ENCODE results near the gene KIAA0319L.
"Not testable (repeated sequence)": the region's sequence is repeated elsewhere in the genome, so short reads cannot be mapped to it uniquely, and the experiment has no call there.

Gene KIAA0319L

GRCh38 chr1:35477870-35478269, 79.3 kb downstream of the KIAA0319L start:
- DNase-seq: no peak

GRCh38 chr1:35475856-35476674, 81.1 kb downstream of the KIAA0319L start:
- no peak for DNase-seq

GRCh38 chr1:35475356-35475755, 81.8 kb downstream of the KIAA0319L start:
- DNase-seq: no peak

GRCh38 chr1:35473216-35473615, 84.0 kb downstream of the KIAA0319L start:
- DNase-seq: not testable (repeated sequence)

- no peak for DNase-seq
Observed at GRCh38 chr1:35470977-35471613, 86.1 kb downstream of the KIAA0319L start.

- no peak for DNase-seq
Observed at GRCh38 chr1:35466120-35466519, 91.1 kb downstream of the KIAA0319L start.

GRCh38 chr1:35463749-35464148, 93.5 kb downstream of the KIAA0319L start:
- DNase-seq: not testable (repeated sequence)

- no peak for DNase-seq
Observed at GRCh38 chr1:35463232-35463631, 94.0 kb downstream of the KIAA0319L start.

GRCh38 chr1:35461966-35462651, 95.1 kb downstream of the KIAA0319L start:
- DNase-seq: no peak

GRCh38 chr1:35460796-35461195, 96.4 kb downstream of the KIAA0319L start:
- no peak for DNase-seq

GRCh38 chr1:35454616-35455015, 102.6 kb downstream of the KIAA0319L start:
- DNase-seq: no peak

- DNase-seq: no peak
Observed at GRCh38 chr1:35454176-35454575, 103.0 kb downstream of the KIAA0319L start.

GRCh38 chr1:35453031-35453430, 104.2 kb downstream of the KIAA0319L start:
- DNase-seq: no peak

- no peak for DNase-seq
Observed at GRCh38 chr1:35452106-35452774, 105.0 kb downstream of the KIAA0319L start.

- DNase-seq: peak; percentile 76
Observed at GRCh38 chr1:35451125-35451528, 106.1 kb downstream of the KIAA0319L start.

GRCh38 chr1:35449334-35450008, 107.7 kb downstream of the KIAA0319L start:
- DNase-seq: no peak

- DNase-seq: no peak
Observed at GRCh38 chr1:35448344-35448801, 108.8 kb downstream of the KIAA0319L start.

- DNase-seq: no peak
Observed at GRCh38 chr1:35447278-35447677, 109.9 kb downstream of the KIAA0319L start.

GRCh38 chr1:35444519-35444774, 112.8 kb downstream of the KIAA0319L start:
- DNase-seq: no peak

GRCh38 chr1:35443768-35444518, 113.3 kb downstream of the KIAA0319L start:
- DNase-seq: no peak

- no peak for DNase-seq
Observed at GRCh38 chr1:35442734-35443133, 114.5 kb downstream of the KIAA0319L start.

Measured in RPMI8226 (cell line).